HG02763 (cell line): ENCODE measurements around the gene TRAF3.

ENCODE experiments used
- ATAC-seq: cut with Tn5 transposase; IDR thresholded peaks from one replicate; pipeline ENCODE4 v1.9.1; 2021; ENCODE audit warnings: mild to moderate bottlenecking, moderate library complexity; ENCODE audit not compliant: unreplicated experiment

TRAF3 gene

DNA sequence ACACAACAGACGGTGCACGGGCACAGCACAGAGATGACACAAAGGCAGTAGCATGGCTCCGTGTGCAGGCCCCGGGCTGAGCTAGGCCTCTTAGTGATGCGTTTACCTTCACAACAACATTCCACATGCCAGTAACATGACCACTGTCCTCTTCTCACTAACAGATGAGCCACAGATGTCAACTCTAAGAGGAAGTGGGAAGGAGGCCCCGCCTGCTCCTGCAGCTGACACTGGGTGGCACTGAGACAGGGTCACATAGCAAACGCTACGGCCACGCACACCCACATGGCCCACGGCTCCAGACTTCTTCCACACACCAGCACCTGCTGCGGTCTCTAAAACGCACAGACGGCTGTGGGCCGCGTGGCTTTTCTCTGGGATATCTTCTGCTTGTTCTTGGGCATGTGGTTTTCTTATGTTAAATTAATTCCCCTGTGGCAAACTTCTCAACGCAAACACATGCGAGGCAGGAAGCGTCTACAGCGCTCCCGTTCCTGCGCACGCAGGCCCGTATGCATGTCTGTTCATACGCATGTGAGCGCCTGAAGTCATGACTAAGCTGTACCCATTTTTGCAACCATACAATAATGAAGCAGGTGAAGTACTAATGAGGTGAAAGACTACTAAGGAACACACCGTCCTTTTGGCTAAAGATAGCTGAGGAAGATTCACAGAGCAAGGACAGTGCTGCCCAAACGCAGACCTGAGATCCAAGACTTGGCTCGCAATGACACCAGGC, 172.0 kb downstream of the TRAF3 start:
- ATAC-seq = no peak

DNA sequence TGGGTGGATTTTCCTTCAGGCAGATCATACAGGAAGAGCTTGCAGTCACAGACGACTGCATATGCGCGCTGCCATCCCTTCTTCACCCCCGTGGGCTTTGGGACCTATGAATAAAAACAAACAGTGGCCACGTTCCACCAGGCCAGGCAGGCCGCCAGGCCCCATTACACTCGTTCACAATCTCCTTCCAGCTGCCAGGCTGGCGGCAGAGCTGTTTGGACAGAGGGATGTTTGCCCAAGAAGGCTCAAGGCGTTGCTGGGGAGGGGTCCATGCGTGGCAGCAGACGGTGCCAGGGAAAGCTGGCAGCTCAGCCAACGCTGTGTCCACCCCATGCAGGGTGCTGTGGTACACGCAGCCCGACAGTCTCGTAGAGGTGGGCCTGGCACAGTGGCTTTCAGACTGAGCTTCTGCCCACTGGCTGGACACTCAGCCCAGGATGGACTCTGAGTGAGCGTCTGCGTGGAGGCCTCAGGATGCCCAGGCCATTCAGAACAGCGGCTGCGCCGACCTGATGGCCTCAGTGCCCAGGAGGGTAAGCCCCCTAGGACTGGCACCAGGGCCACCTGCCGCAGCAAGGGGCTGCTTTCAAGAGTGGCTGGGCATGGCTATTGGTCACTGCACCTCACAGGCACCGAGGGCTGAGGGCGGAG, 172.7 kb downstream of the TRAF3 start:
- no peak for ATAC-seq

DNA sequence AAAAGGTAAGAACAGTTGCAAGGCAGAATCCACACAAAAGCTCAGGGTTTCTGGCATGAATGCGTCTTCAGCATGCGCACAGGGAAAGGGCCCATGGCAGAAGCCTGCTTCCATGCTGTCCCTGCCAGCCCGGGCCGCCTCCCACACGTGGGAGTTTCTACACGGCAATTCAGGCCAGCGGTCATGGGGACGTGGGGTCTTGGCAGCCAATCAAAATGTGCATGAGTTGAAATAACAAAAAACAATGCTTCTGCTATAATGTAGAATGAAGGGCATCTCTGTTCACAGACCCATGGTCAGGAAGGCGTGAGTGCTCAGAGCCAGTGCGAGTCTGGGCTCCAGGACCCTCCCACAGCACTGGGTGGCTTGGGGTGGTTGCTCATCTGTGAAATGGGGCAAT, 173.8 kb downstream of the TRAF3 start:
- ATAC-seq = no peak

DNA sequence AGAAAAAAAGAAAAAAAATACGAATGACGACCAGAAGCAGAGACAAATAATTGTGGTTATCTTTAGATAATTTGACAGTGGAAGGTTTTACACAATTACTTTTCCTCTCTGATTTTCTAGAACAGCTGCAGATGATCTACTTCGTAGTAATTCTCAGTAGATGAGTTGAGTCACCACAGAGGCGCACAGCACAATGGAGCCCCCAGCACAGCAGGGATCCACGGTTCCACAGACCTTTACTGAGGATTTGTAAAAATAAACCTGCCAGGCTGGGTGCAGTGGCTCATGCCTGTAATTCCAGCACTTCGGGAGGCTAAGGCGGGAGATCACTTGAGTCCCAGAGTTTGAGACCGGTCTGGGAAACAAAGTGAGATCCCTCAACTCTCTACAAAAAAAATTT, 174.6 kb downstream of the TRAF3 start:
- ATAC-seq = no peak

DNA sequence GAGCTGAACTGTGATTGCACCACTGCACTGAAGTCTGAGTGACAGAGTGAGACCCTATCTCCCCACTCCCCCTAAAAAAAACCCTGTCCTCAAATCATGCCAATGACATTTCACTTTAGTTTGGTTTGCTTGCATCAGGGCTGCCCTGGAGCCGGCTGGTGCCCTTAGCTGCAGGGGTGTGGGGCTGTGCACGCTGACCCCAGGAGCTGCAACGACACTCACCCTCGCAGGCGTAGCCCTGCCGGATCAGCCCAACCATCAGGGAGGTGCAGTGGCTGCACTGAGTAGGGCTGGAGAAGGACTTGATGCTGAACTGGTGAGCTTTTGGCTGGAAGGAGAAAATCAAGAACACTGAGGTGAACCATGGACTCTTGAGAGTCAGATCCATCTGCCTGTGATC, 175.0 kb downstream of the TRAF3 start:
- ATAC-seq = no peak

DNA sequence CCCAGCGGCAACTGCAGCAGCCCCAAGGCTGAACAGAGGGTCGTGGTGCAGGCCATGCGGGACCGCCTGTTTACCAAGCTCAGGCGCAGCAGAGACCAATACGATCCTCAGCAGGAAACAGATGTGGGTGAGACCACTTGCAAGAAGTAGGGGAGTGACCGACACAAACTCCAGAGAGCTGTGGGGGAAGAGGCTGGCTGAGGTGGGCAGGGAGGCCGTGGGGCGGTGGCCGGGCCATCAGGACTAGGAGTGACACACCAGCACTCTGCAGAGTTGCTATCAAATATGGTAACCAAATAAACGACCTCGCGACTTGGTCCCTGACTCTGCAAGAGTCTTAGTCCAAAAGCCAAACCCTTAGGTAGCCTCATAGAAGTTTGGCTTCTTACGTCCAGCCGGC, 175.9 kb downstream of the TRAF3 start:
- ATAC-seq = no peak

DNA sequence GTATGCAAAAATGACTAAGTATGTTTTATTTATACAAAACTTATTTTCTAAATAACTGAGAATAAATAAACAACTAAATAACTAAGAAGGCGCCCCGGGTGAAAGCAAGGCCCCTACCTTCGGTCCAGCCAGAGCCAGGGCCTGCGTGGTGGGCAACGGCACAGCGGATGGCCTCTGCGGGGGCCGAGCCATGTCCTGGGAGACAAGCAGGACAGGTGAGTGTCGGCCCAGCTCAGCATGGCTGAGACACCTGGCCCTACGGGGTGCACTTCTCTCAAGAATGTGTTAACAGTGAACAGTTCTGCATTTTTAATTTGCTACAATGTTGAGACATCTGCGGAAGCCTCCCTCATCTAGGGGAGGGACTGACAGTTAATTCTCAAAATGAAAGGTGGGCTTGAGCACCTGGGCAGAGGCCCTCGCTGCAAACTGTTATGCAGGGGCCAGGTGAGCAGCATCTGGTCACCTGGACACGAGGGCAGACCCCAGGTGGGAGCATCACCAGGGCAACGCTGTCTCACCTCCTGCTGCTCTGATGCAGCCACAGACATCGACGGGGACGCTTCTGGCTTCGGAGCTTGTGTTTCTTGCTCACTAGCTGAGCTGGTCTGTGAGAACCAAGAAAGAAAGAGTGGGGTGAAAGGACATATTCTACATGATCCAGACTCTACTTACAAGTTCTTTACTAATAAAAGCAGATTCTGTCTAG, 177.0 kb downstream of the TRAF3 start:
- ATAC-seq = no peak

DNA sequence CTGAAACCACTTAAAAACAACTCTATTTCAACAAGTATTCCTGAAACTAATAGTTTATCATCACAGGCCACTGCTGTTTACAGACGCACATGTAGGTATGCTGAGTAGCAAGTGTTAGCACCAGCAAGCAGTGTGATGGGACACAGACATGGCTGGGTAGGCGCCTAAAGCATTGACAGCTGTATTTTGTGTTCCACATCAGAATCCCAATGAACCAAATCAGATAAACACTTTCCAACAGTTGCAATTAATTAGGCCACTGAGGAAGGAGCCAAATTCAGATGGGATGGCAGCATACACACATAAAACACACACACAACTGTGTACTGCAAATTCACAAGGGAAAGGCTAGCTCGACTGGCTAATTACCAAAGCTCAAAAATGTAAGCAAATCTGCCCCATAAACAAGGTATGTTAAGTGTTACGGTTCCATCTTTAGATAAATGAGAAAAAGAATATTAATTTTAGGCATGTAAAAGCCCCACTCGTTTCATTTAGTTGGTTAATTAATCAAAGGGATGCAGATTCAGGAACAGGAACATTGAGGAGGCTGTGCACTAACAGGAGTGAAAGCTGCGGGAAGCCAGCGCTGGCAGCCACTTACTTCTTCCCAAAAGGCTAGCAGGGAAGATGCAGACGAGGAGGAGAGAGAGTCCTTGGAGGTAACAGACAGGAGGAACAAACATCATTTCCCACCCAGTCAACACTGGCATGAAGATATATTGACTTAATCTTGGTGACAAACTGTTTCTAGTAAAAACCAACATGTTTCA, 178.6 kb downstream of the TRAF3 start:
- ATAC-seq = no peak

DNA sequence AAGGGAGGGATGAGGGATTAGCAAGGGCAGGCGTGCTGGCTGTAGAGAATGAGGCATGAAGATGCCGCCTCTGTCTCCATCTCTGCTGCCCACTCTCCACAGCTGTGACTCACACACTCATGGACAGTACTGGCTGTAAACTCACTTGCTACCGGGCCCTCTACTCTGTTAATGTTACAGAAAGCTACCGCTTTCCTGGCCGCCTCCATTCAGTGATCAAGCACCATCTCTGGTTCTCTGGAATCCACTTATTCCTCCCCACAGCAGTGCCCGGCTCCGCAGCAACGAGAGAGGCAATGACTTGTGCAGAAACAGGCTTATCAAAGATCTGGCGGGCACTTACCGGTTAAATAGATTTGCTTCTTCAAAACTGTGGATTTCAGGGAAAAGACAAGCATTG, 180.0 kb downstream of the TRAF3 start:
- no peak for ATAC-seq

DNA sequence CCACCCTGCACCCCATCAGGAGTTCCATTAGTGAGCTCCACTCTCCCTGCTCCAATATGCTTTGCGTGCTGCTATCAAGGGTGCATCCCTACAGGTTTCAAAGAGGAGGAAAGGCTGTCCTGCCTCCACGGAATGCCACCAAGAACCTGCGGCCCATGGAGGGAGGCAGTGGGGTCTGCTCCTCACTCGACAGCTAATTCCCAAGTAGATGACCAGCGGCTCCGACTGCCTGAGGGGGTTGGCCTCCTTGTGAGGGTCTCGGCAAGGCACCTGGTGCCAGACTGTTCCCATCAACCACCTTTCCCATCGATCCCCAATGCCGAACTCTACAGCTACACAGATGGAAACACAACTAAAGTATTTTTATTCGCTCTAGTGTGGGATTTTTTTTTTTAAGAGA, 181.2 kb downstream of the TRAF3 start:
- no peak for ATAC-seq
